GM10266 (cell line): Measurements from ENCODE around the gene AFF4.
A peak's percentile ranks its signal among the peaks of the same experiment; 100 is the strongest.
"Not testable (repeated sequence)": the region's sequence is repeated elsewhere in the genome, so short reads cannot be mapped to it uniquely, and the experiment has no call there.

Experiments
- DNase-seq: peaks from one replicate; pipeline ENCODE4 v3.0.0; 2012; ENCODE audit errors: extremely low spot score
- TF ChIP-seq, protein P1 (sequence below): IDR thresholded peaks from 2 replicates; pipeline ENCODE4 v1.5.1; 2012; ENCODE audit warnings: mild to moderate bottlenecking, low read depth; ENCODE audit not compliant: control insufficient read depth, insufficient read depth; ENCODE audit errors: missing control alignments

AFF4 gene, protein sequence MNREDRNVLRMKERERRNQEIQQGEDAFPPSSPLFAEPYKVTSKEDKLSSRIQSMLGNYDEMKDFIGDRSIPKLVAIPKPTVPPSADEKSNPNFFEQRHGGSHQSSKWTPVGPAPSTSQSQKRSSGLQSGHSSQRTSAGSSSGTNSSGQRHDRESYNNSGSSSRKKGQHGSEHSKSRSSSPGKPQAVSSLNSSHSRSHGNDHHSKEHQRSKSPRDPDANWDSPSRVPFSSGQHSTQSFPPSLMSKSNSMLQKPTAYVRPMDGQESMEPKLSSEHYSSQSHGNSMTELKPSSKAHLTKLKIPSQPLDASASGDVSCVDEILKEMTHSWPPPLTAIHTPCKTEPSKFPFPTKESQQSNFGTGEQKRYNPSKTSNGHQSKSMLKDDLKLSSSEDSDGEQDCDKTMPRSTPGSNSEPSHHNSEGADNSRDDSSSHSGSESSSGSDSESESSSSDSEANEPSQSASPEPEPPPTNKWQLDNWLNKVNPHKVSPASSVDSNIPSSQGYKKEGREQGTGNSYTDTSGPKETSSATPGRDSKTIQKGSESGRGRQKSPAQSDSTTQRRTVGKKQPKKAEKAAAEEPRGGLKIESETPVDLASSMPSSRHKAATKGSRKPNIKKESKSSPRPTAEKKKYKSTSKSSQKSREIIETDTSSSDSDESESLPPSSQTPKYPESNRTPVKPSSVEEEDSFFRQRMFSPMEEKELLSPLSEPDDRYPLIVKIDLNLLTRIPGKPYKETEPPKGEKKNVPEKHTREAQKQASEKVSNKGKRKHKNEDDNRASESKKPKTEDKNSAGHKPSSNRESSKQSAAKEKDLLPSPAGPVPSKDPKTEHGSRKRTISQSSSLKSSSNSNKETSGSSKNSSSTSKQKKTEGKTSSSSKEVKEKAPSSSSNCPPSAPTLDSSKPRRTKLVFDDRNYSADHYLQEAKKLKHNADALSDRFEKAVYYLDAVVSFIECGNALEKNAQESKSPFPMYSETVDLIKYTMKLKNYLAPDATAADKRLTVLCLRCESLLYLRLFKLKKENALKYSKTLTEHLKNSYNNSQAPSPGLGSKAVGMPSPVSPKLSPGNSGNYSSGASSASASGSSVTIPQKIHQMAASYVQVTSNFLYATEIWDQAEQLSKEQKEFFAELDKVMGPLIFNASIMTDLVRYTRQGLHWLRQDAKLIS

GRCh38 chr5:132963171-132964104 is at the start of gene AFF4:
Gene AFF4 (minus strand): TSS chr5:132963634. CDS start chr5:132937189, 26,445 bp downstream.
- peak; percentile 97 for DNase-seq
- TF ChIP-seq, protein P1, sequence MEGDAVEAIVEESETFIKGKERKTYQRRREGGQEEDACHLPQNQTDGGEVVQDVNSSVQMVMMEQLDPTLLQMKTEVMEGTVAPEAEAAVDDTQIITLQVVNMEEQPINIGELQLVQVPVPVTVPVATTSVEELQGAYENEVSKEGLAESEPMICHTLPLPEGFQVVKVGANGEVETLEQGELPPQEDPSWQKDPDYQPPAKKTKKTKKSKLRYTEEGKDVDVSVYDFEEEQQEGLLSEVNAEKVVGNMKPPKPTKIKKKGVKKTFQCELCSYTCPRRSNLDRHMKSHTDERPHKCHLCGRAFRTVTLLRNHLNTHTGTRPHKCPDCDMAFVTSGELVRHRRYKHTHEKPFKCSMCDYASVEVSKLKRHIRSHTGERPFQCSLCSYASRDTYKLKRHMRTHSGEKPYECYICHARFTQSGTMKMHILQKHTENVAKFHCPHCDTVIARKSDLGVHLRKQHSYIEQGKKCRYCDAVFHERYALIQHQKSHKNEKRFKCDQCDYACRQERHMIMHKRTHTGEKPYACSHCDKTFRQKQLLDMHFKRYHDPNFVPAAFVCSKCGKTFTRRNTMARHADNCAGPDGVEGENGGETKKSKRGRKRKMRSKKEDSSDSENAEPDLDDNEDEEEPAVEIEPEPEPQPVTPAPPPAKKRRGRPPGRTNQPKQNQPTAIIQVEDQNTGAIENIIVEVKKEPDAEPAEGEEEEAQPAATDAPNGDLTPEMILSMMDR, result no peak

DNA sequence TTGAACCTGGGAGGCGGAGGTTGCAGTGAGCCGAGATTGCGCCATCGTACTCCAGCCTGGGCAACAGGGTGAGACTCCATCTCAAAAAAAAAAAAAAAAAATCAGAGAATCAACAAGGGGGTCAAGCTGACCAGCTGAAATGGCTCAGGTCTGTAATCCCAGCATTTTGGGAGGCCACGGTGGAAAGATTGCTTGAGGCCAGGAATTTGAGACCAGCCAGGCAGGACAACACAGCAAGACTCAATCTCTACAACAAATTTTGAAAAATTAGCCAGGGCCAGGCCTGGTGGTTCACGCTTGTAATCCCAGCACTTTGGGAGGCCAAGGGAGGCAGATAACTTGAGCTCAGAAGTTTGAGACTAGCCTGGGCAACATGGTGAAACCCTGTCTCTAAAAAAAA is 45.0 kb upstream of the AFF4 start:
- not testable (repeated sequence) for DNase-seq

DNA sequence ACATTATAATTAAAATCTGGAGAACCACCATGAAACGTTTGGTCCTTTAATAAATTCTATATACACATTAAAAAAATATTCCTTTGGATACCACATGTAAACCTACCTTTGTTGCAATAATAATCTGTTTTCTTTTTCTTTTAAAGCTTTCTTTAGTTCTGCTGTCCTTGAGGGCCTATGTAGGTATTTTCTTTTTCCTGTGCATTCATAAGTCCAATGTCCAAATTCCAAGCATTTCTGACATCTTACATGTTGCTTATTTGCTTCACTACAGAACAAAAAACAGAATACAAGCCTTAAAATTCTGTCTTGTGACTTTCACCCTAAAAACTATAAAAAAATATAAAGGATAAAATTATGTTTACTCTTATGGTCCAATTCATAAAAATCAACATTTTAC is 43.2 kb upstream of the AFF4 start:
- no peak for DNase-seq

GRCh38 chr5:132999246-132999645 is 35.8 kb upstream of the AFF4 start:
- DNase-seq, result no peak
- TF ChIP-seq, protein P1, result no peak

More for the DNA sequence above, 43.2 kb upstream of the AFF4 start:
- TF ChIP-seq, protein P1, result no peak

DNA sequence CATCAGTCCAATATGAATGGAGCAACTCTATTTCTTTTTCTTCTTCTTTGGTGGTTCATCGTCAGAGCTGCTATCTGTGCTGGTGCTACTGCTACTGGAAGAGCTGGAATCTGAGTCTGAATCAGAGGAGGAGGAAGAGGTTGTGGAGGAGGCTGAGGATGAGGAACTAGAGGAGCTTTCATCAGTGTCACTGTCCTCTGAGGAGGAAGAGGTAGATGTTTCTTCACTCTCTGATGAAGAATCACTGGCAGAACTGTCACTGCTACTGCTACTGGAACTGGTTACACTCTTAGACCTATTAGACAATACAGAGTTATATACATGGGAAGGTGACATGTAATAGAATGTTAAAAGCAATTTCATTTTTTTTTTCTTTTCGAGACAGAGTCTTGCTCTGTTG is 35.1 kb upstream of the AFF4 start:
- DNase-seq, result no peak
- TF ChIP-seq, protein P1, result no peak

- TF ChIP-seq, protein P1, result no peak
- DNase-seq, result no peak
Observed at GRCh38 chr5:132996307-132996706, 32.9 kb upstream of the AFF4 start.
